HCT116 (cell line): ENCODE data around the gene GRHL1. TPM values are rescaled to one million over a fixed set of nuclear protein-coding genes. Genes with fewer than 3 reads are reported as not detected.

Experiments
- ATAC-seq: fragments of 200-7000 bp; cut with Tn5 transposase; 2 replicates; pipeline ENCODE4 v1.9.1; 2020; ENCODE audit warnings: mild to moderate bottlenecking, moderate library complexity
- BruUV-seq: library from RNA; stranded (reverse); fragments of 400-500 nt; replicated peaks from 2 replicates; lab custom pipeline; 2021; lab: Mats Ljungman, UMichigan
- CTCF ChIA-PET: fragments of 300-600 bp; sonication (Branson Sonifier 250); formaldehyde crosslinking; loops from one replicate; lab custom pipeline; 2021; ENCODE audit warnings: antibody characterized with exemption; lab: Charles Lee
- POLR2A ChIA-PET: fragments of 300-600, 350-600 bp; sonication (Branson Sonifier 250); formaldehyde crosslinking; loops from one replicate; lab custom pipeline; 2021; ENCODE audit warnings: antibody characterized with exemption; lab: Charles Lee
- RAD21 ChIA-PET, 2 experiments: fragments of 300-600 bp; sonication (Branson Sonifier 250); formaldehyde crosslinking; loops; one replicate each; lab custom pipeline; 2023; ENCODE audit warnings: low total read pairs in 2 of 2; ENCODE audit not compliant: uncharacterized antibody in 2 of 2, unreplicated experiment in 2 of 2, low non-redundant PET in 1 of 2; lab: Charles Lee
- DNase-seq: peaks from one replicate; pipeline ENCODE4 v3.0.0-alpha.2; 2010; ENCODE audit warnings: low read depth, low spot score
- H2AFZ ChIP-seq: fragments of 200-600 bp; shearing (Covaris generic), sonication (generic); 2 replicates; pipeline ENCODE4 v1.6.1; 2017; ENCODE audit warnings: low read depth, mixed run types, mixed read lengths, antibody characterized with exemption, low read length; ENCODE audit not compliant: poor library complexity, severe bottlenecking
- H3K27ac ChIP-seq: 2 replicates; pipeline ENCODE4 v1.5.1; 2012; ENCODE audit warnings: low read depth, low read length
- H3K27me3 ChIP-seq: fragments of 200-600 bp; sonication (generic); 2 replicates; pipeline ENCODE4 v1.6.1; 2016; ENCODE audit warnings: mixed run types, low read length, mixed read lengths; ENCODE audit not compliant: insufficient read depth
- H3K36me3 ChIP-seq, 2 experiments: fragments of 200-500 bp in 1 of 2; fragments of 200-600 bp in 1 of 2; sonication (Bioruptor generic) in 1 of 2; sonication (generic) in 1 of 2; 2 replicates each; pipeline versions ENCODE4 v1.5.1 to v1.6.1; 2014 to 2016; ENCODE audit warnings: low read length in 2 of 2, inconsistent platforms in 1 of 2, mixed read lengths in 1 of 2, mixed run types in 1 of 2; ENCODE audit not compliant: insufficient read depth in 2 of 2, control insufficient read depth in 1 of 2
- H3K4me1 ChIP-seq, 2 experiments: fragments of 200-600 bp in 1 of 2; sonication (generic) in 1 of 2; 2 replicates each; pipeline versions ENCODE4 v1.5.1 to v1.6.1; 2012 to 2017; ENCODE audit warnings: low read length in 2 of 2, inconsistent platforms in 1 of 2, mild to moderate bottlenecking in 1 of 2, mixed read lengths in 1 of 2, mixed run types in 1 of 2, moderate library complexity in 1 of 2; ENCODE audit not compliant: insufficient read depth in 2 of 2, control insufficient read depth in 1 of 2
- H3K4me2 ChIP-seq: fragments of 200-600 bp; sonication (generic); 2 replicates; pipeline ENCODE4 v1.6.1; 2017; ENCODE audit warnings: mixed run types, low read length, mixed read lengths
- H3K4me3 ChIP-seq, 2 experiments: fragments of 200-600 bp in 1 of 2; sonication (generic) in 1 of 2; replicated peaks in 1 of 2; 2 replicates each; pipeline ENCODE4 v1.5.1; 2011 to 2016; ENCODE audit warnings: low read length in 2 of 2, control low read depth in 1 of 2, low read depth in 1 of 2, mild to moderate bottlenecking in 1 of 2, mixed read lengths in 1 of 2, mixed run types in 1 of 2
- H3K79me2 ChIP-seq: fragments of 200-600 bp; sonication (generic); 2 replicates; pipeline ENCODE4 v1.6.1; 2017; ENCODE audit warnings: mild to moderate bottlenecking, mixed run types, low read length, moderate library complexity, mixed read lengths; ENCODE audit not compliant: insufficient read depth
- H3K9ac ChIP-seq: fragments of 200-600 bp; sonication (generic); 2 replicates; pipeline ENCODE4 v1.6.1; 2016; ENCODE audit warnings: low read length, mixed read lengths
- H3K9me2 ChIP-seq: fragments of 200-600 bp; sonication (generic), shearing (Covaris generic); 2 replicates; pipeline ENCODE4 v1.6.1; 2017; ENCODE audit warnings: mixed run types, mild to moderate bottlenecking, moderate library complexity; ENCODE audit not compliant: insufficient read depth
- H3K9me3 ChIP-seq, 2 experiments: fragments of 200-500 bp in 1 of 2; fragments of 200-600 bp in 1 of 2; sonication (Bioruptor generic) in 1 of 2; sonication (generic) in 1 of 2; 2 replicates each; pipeline ENCODE4 v1.6.1; 2014 to 2017; ENCODE audit warnings: low read length in 2 of 2, mixed read lengths in 2 of 2, inconsistent platforms in 1 of 2, low read depth in 1 of 2, mild to moderate bottlenecking in 1 of 2, mixed run types in 1 of 2, moderate library complexity in 1 of 2; ENCODE audit not compliant: control insufficient read depth in 1 of 2, insufficient read depth in 1 of 2
- H4K20me1 ChIP-seq: fragments of 200-600 bp; sonication (generic), shearing (Covaris generic); 2 replicates; pipeline ENCODE4 v1.6.1; 2017; ENCODE audit warnings: mixed run types, mild to moderate bottlenecking, moderate library complexity; ENCODE audit not compliant: insufficient read depth
- CEBPB ChIP-seq: IDR thresholded peaks from 2 replicates; pipeline ENCODE4 v1.6.1; 2012; ENCODE audit warnings: low read depth
- EGR1 ChIP-seq: IDR thresholded peaks from 2 replicates; pipeline ENCODE4 v1.6.1; 2012; ENCODE audit warnings: low read depth
- ELF1 ChIP-seq: IDR thresholded peaks from 2 replicates; pipeline ENCODE4 v1.6.1; 2012; ENCODE audit warnings: low read depth, borderline replicate concordance
- JUND ChIP-seq: IDR thresholded peaks from 2 replicates; pipeline ENCODE4 v1.6.1; 2012
- POLR2A ChIP-seq: IDR thresholded peaks from 2 replicates; pipeline ENCODE4 v1.7.0; 2011; ENCODE audit warnings: borderline replicate concordance; ENCODE audit not compliant: insufficient read depth, insufficient read length; ENCODE audit errors: extremely low read depth
- POLR2AphosphoS5 ChIP-seq: IDR thresholded peaks from 2 replicates; pipeline ENCODE4 v1.6.1; 2011; ENCODE audit warnings: mild to moderate bottlenecking, low read depth, low read length, moderate library complexity
- RAD21 ChIP-seq: IDR thresholded peaks from 2 replicates; pipeline ENCODE4 v1.6.1; 2012; ENCODE audit warnings: low read depth, mild to moderate bottlenecking
- SP1 ChIP-seq: IDR thresholded peaks from 2 replicates; pipeline ENCODE4 v1.6.1; 2012; ENCODE audit warnings: low read depth
- TCF7L2 ChIP-seq: IDR thresholded peaks from 2 replicates; pipeline ENCODE4 v1.7.0; 2011; ENCODE audit warnings: borderline replicate concordance, inconsistent platforms; ENCODE audit not compliant: insufficient read depth, insufficient read length; ENCODE audit errors: extremely low read depth
- YY1 ChIP-seq: IDR thresholded peaks from 2 replicates; pipeline ENCODE4 v1.6.1; 2011; ENCODE audit warnings: low read length, low read depth, moderate library complexity, mild to moderate bottlenecking; ENCODE audit not compliant: insufficient replicate concordance; ENCODE audit errors: extremely low read depth
- ZFX ChIP-seq: fragments of 450-650 bp; IDR thresholded peaks from 2 replicates; pipeline ENCODE4 v1.6.1; 2017
- ZNF274 ChIP-seq: fragments of 200-500 bp; sonication (Bioruptor generic); IDR thresholded peaks from 2 replicates; pipeline ENCODE4 v1.6.1; 2014; ENCODE audit warnings: mild to moderate bottlenecking, low read depth, low read length, inconsistent platforms
- intact Hi-C: fragments of 100-400 bp; cut with micrococcal nuclease; formaldehyde crosslinking; loops from 2 replicates; pipeline ENCODE4 v1.10.0; 2022
- total RNA-seq: library from RNA; stranded (reverse); gene quantifications from one replicate; pipeline ENCODE4 v1.2.1, GENCODE V29; 2021; ENCODE audit not compliant: unreplicated experiment
- TF ChIP-seq, protein P1 (sequence below): IDR thresholded peaks from 2 replicates; pipeline ENCODE4 v1.6.1; 2012
- TF ChIP-seq, protein P2 (sequence below): IDR thresholded peaks from 2 replicates; pipeline ENCODE4 v1.6.1; 2012
- TF ChIP-seq, protein P3 (sequence below): IDR thresholded peaks from 2 replicates; pipeline ENCODE4 v1.6.1; 2011; ENCODE audit warnings: mild to moderate bottlenecking, low read length, moderate library complexity; ENCODE audit not compliant: insufficient replicate concordance; ENCODE audit errors: extremely low read depth
- TF ChIP-seq, protein P4 (sequence below), 3 experiments: fragments of 200-600 bp in 1 of 3; sonication (generic) in 1 of 3; IDR thresholded peaks in 2 of 3; conservative IDR thresholded peaks in 1 of 3; 2 replicates each; pipeline ENCODE4 v1.5.1; 2012 to 2017; ENCODE audit warnings: low read depth in 2 of 3, low read length in 2 of 3, antibody characterized with exemption in 1 of 3, borderline replicate concordance in 1 of 3, control low read depth in 1 of 3, mild to moderate bottlenecking in 1 of 3, mixed read lengths in 1 of 3, mixed run types in 1 of 3, moderate library complexity in 1 of 3; ENCODE audit not compliant: insufficient read depth in 1 of 3
- TF ChIP-seq, protein P5 (sequence below): IDR thresholded peaks from 2 replicates; pipeline ENCODE4 v1.6.1; 2012; ENCODE audit warnings: low read depth

GRHL1 gene
- total RNA-seq, 1 experiment from 2014 or later: 8.5 TPM

GRCh38 chr2:10022041-10022421 lies 70.5 kb downstream of the GRHL1 start:
- Histone ChIP-seq H3K4me2 (no peak overlapping the region), H3K36me3 (no peaks in the 10 kb centered on the region)
- no peak for DNase-seq
- POLR2A ChIA-PET: no interaction called here
- 0 out of 2 replicates have a peak, but pooled peaks have one; percentile 6 for ATAC-seq
- TF ChIP-seq, protein P1, sequence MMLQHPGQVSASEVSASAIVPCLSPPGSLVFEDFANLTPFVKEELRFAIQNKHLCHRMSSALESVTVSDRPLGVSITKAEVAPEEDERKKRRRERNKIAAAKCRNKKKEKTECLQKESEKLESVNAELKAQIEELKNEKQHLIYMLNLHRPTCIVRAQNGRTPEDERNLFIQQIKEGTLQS: no peak
- TF ChIP-seq ZNF274 (no peak), ZFX (no peak), RAD21 (no peak), POLR2A (no peak), YY1 (no peak), TCF7L2 (no peak), EGR1 (no peak), SP1 (no peak), JUND (no peak), POLR2AphosphoS5 (no peak), ELF1 (no peak), CEBPB (no peak)
- TF ChIP-seq, protein P2, sequence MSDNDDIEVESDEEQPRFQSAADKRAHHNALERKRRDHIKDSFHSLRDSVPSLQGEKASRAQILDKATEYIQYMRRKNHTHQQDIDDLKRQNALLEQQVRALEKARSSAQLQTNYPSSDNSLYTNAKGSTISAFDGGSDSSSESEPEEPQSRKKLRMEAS: no peak
- TF ChIP-seq, protein P3, sequence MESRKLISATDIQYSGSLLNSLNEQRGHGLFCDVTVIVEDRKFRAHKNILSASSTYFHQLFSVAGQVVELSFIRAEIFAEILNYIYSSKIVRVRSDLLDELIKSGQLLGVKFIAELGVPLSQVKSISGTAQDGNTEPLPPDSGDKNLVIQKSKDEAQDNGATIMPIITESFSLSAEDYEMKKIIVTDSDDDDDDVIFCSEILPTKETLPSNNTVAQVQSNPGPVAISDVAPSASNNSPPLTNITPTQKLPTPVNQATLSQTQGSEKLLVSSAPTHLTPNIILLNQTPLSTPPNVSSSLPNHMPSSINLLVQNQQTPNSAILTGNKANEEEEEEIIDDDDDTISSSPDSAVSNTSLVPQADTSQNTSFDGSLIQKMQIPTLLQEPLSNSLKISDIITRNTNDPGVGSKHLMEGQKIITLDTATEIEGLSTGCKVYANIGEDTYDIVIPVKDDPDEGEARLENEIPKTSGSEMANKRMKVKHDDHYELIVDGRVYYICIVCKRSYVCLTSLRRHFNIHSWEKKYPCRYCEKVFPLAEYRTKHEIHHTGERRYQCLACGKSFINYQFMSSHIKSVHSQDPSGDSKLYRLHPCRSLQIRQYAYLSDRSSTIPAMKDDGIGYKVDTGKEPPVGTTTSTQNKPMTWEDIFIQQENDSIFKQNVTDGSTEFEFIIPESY: no peak
- TF ChIP-seq, protein P4, sequence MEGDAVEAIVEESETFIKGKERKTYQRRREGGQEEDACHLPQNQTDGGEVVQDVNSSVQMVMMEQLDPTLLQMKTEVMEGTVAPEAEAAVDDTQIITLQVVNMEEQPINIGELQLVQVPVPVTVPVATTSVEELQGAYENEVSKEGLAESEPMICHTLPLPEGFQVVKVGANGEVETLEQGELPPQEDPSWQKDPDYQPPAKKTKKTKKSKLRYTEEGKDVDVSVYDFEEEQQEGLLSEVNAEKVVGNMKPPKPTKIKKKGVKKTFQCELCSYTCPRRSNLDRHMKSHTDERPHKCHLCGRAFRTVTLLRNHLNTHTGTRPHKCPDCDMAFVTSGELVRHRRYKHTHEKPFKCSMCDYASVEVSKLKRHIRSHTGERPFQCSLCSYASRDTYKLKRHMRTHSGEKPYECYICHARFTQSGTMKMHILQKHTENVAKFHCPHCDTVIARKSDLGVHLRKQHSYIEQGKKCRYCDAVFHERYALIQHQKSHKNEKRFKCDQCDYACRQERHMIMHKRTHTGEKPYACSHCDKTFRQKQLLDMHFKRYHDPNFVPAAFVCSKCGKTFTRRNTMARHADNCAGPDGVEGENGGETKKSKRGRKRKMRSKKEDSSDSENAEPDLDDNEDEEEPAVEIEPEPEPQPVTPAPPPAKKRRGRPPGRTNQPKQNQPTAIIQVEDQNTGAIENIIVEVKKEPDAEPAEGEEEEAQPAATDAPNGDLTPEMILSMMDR (IDR thresholded peaks at IDR 0.05 in 2 of 3, conservative IDR thresholded peaks at IDR 0.05 in 1 of 3; ENCODE audit: borderline replicate concordance in 1 of 3, insufficient read depth in 1 of 3, low read depth in 2 of 3, low read length in 2 of 3): no peak
- TF ChIP-seq, protein P5, sequence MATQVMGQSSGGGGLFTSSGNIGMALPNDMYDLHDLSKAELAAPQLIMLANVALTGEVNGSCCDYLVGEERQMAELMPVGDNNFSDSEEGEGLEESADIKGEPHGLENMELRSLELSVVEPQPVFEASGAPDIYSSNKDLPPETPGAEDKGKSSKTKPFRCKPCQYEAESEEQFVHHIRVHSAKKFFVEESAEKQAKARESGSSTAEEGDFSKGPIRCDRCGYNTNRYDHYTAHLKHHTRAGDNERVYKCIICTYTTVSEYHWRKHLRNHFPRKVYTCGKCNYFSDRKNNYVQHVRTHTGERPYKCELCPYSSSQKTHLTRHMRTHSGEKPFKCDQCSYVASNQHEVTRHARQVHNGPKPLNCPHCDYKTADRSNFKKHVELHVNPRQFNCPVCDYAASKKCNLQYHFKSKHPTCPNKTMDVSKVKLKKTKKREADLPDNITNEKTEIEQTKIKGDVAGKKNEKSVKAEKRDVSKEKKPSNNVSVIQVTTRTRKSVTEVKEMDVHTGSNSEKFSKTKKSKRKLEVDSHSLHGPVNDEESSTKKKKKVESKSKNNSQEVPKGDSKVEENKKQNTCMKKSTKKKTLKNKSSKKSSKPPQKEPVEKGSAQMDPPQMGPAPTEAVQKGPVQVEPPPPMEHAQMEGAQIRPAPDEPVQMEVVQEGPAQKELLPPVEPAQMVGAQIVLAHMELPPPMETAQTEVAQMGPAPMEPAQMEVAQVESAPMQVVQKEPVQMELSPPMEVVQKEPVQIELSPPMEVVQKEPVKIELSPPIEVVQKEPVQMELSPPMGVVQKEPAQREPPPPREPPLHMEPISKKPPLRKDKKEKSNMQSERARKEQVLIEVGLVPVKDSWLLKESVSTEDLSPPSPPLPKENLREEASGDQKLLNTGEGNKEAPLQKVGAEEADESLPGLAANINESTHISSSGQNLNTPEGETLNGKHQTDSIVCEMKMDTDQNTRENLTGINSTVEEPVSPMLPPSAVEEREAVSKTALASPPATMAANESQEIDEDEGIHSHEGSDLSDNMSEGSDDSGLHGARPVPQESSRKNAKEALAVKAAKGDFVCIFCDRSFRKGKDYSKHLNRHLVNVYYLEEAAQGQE: no peak
- TF ChIP-seq, all 23 proteins: peak for 0
- Histone ChIP-seq H3K9me2 (no peaks in the 10 kb centered on the region), H3K27me3 (no peaks in the 10 kb centered on the region), H3K4me3 (no peak overlapping the region), H3K9me3 (no peaks in the 10 kb centered on the region), H4K20me1 (no peaks in the 10 kb centered on the region), H2AFZ (no peak overlapping the region), H3K79me2 (no peaks in the 10 kb centered on the region), H3K27ac (no peak overlapping the region), H3K4me1 (no peaks in the 10 kb centered on the region), H3K9ac (no peak overlapping the region)
- CTCF ChIA-PET: interaction anchor here (1.3 kb wide), 1 partner anchor 38 kb away, joined by 3 read pairs; no protein-coding TSS in a partner anchor
- intact Hi-C loops: no loop called here
- RAD21 ChIA-PET: no interaction called here
- BruUV-seq: no TSS peak
